Measurements from ENCODE around the gene SLAMF8. TPM values are rescaled to one million over a fixed set of nuclear protein-coding genes. Genes with fewer than 3 reads are reported as not detected.

Gene SLAMF8
- polyA plus RNA-seq, 1 donor from 2014 or later, result not detected

DNA sequence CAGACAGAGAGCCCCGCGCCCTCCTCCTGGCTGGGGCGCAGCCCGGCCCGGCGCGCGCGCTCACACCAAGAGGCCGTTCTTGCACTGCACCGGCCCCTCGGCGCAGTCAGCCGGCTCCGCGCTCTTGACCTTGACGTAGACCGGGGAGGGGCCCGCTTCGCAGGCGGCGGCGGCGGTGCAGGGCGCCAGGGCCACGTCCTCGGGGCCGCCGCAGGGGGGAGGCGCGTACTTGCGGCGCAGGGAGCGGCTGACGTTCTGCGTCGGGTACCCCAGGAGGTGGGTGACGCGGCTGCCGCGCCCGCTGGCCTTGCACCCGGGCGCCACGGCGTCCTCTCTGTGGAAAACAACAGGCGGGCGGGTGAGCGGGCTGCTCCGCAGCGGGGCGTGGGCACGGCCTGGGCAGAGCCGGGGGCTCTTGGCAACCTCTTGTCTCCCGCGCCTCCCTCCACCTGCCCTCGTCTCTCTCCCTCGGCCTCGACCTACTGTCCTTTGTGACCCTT, 28.1 kb downstream of the SLAMF8 start:
- no peak overlapping the region for H3K4me2 ChIP-seq (ENCODE audit: low read length)
- H4K20me1 ChIP-seq (ENCODE audit: insufficient read depth), result no peaks in the 10 kb centered on the region
- no peak overlapping the region for H3K27ac ChIP-seq (ENCODE audit: low read length)
- peak overlapping the region; percentile 71 for H3K4me3 ChIP-seq (ENCODE audit: low read length)
- no peaks in the 10 kb centered on the region for H3F3A ChIP-seq (ENCODE audit: insufficient read depth, low read length, poor library complexity, severe bottlenecking)
- no peaks in the 10 kb centered on the region for H3K9me2 ChIP-seq (ENCODE audit: insufficient read depth, low read length)
- no peak overlapping the region for H2AFZ ChIP-seq (ENCODE audit: low read depth, low read length)
- peak; percentile 28 for TF ChIP-seq POLR2AphosphoS5 (IDR thresholded peaks at IDR 0.05)
- TF ChIP-seq MXI1 (conservative IDR thresholded peaks at IDR 0.05; ENCODE audit: poor library complexity, severe bottlenecking), result peak; percentile 8
- TF ChIP-seq SMC3 (conservative IDR thresholded peaks at IDR 0.05; ENCODE audit: poor library complexity), result no peak
- H3K36me3 ChIP-seq (ENCODE audit: insufficient read depth, low read length), result no peaks in the 10 kb centered on the region
- H3K9me3 ChIP-seq (ENCODE audit: low read length), result no peaks in the 10 kb centered on the region
- peak overlapping the region; percentile 54 for H3K9ac ChIP-seq (ENCODE audit: low read length)
- no peaks in the 10 kb centered on the region for H3K79me2 ChIP-seq (replicated peaks; ENCODE audit: insufficient read depth, low read length)
- peaks cover 62% of the 10 kb centered on the region for H3K27me3 ChIP-seq (ENCODE audit: insufficient read depth, low read depth, low read length)

DNA sequence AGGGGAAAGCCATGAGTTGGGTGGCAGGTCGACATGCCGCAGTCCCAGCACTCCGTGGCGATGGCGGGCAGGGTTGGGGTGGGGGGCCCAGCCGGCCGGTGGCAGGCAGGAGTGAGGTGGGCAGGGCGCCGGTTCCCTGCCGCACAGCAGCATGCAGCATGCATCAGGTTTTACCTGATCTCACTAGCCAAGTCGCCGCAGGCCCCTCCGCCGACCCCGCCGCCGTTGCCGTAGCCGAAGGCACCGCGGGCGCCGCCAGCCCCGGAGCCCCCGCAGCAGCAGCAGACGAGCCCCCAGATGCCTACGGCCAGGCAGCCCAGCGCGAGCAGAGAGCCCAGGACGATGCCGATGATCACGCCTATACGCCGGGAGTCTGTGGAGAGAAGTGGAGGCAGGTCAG, 29.0 kb downstream of the SLAMF8 start:
- Histone ChIP-seq H3F3A (ENCODE audit: insufficient read depth, low read length, poor library complexity, severe bottlenecking) (no peaks in the 10 kb centered on the region), H3K4me3 (ENCODE audit: low read length) (no peak overlapping the region), H4K20me1 (ENCODE audit: insufficient read depth) (no peaks in the 10 kb centered on the region), H3K79me2 (replicated peaks; ENCODE audit: insufficient read depth, low read length) (no peaks in the 10 kb centered on the region), H2AFZ (ENCODE audit: low read depth, low read length) (no peak overlapping the region), H3K4me2 (ENCODE audit: low read length) (no peak overlapping the region), H3K27ac (ENCODE audit: low read length) (no peak overlapping the region), H3K36me3 (ENCODE audit: insufficient read depth, low read length) (no peaks in the 10 kb centered on the region), H3K9ac (ENCODE audit: low read length) (no peak overlapping the region), H3K9me2 (ENCODE audit: insufficient read depth, low read length) (no peaks in the 10 kb centered on the region), H3K27me3 (ENCODE audit: insufficient read depth, low read depth, low read length) (peaks cover 52% of the 10 kb centered on the region), H3K9me3 (ENCODE audit: low read length) (no peaks in the 10 kb centered on the region)
- no peak for TF ChIP-seq SMC3 (conservative IDR thresholded peaks at IDR 0.05; ENCODE audit: poor library complexity)
- TF ChIP-seq, protein P1, sequence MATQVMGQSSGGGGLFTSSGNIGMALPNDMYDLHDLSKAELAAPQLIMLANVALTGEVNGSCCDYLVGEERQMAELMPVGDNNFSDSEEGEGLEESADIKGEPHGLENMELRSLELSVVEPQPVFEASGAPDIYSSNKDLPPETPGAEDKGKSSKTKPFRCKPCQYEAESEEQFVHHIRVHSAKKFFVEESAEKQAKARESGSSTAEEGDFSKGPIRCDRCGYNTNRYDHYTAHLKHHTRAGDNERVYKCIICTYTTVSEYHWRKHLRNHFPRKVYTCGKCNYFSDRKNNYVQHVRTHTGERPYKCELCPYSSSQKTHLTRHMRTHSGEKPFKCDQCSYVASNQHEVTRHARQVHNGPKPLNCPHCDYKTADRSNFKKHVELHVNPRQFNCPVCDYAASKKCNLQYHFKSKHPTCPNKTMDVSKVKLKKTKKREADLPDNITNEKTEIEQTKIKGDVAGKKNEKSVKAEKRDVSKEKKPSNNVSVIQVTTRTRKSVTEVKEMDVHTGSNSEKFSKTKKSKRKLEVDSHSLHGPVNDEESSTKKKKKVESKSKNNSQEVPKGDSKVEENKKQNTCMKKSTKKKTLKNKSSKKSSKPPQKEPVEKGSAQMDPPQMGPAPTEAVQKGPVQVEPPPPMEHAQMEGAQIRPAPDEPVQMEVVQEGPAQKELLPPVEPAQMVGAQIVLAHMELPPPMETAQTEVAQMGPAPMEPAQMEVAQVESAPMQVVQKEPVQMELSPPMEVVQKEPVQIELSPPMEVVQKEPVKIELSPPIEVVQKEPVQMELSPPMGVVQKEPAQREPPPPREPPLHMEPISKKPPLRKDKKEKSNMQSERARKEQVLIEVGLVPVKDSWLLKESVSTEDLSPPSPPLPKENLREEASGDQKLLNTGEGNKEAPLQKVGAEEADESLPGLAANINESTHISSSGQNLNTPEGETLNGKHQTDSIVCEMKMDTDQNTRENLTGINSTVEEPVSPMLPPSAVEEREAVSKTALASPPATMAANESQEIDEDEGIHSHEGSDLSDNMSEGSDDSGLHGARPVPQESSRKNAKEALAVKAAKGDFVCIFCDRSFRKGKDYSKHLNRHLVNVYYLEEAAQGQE (IDR thresholded peaks at IDR 0.05; ENCODE audit: borderline replicate concordance), result no peak
- TF ChIP-seq, protein P2, sequence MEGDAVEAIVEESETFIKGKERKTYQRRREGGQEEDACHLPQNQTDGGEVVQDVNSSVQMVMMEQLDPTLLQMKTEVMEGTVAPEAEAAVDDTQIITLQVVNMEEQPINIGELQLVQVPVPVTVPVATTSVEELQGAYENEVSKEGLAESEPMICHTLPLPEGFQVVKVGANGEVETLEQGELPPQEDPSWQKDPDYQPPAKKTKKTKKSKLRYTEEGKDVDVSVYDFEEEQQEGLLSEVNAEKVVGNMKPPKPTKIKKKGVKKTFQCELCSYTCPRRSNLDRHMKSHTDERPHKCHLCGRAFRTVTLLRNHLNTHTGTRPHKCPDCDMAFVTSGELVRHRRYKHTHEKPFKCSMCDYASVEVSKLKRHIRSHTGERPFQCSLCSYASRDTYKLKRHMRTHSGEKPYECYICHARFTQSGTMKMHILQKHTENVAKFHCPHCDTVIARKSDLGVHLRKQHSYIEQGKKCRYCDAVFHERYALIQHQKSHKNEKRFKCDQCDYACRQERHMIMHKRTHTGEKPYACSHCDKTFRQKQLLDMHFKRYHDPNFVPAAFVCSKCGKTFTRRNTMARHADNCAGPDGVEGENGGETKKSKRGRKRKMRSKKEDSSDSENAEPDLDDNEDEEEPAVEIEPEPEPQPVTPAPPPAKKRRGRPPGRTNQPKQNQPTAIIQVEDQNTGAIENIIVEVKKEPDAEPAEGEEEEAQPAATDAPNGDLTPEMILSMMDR (IDR thresholded peaks at IDR 0.05; ENCODE audit: poor library complexity, severe bottlenecking), result no peak
- TF ChIP-seq TAF1 (IDR thresholded peaks at IDR 0.05; ENCODE audit: low read depth), result no peak
- no peak for TF ChIP-seq MXI1 (conservative IDR thresholded peaks at IDR 0.05; ENCODE audit: poor library complexity, severe bottlenecking)

DNA sequence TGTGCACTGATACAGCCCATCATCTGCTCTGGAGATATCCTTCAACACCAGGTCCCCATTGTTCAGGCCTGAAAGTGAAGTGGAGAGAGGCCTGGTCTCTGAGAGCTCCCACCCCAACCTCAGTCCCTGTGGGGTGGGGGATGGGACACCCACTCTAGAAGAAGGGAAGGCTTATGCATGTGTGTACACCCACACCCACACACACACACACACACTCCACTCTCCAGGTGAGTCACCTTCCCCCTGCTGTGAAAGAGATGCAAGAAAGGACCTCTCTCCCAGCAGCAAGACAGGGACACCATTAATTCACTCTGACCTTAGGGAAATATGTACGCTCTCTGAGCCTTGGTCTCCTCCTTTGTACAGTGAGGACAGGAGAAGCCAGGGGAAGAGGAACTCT, 29.9 kb downstream of the SLAMF8 start:
- Histone ChIP-seq H3K79me2 (replicated peaks; ENCODE audit: insufficient read depth, low read length) (no peaks in the 10 kb centered on the region), H3K9ac (ENCODE audit: low read length) (no peak overlapping the region), H4K20me1 (ENCODE audit: insufficient read depth) (no peaks in the 10 kb centered on the region), H2AFZ (ENCODE audit: low read depth, low read length) (no peak overlapping the region), H3K9me3 (ENCODE audit: low read length) (no peaks in the 10 kb centered on the region), H3F3A (ENCODE audit: insufficient read depth, low read length, poor library complexity, severe bottlenecking) (no peaks in the 10 kb centered on the region), H3K4me3 (ENCODE audit: low read length) (no peak overlapping the region), H3K4me2 (ENCODE audit: low read length) (no peak overlapping the region), H3K36me3 (ENCODE audit: insufficient read depth, low read length) (no peaks in the 10 kb centered on the region), H3K9me2 (ENCODE audit: insufficient read depth, low read length) (no peaks in the 10 kb centered on the region), H3K27me3 (ENCODE audit: insufficient read depth, low read depth, low read length) (peaks cover 51% of the 10 kb centered on the region), H3K27ac (ENCODE audit: low read length) (no peak overlapping the region)
- TF ChIP-seq POLR2AphosphoS5 (IDR thresholded peaks at IDR 0.05) (no peak), SMC3 (conservative IDR thresholded peaks at IDR 0.05; ENCODE audit: poor library complexity) (no peak), EZH2 (IDR thresholded peaks at IDR 0.05; ENCODE audit: borderline replicate concordance, insufficient read depth, low read length, poor library complexity, severe bottlenecking) (no peak), RAD21 (conservative IDR thresholded peaks at IDR 0.05) (no peak), MXI1 (conservative IDR thresholded peaks at IDR 0.05; ENCODE audit: poor library complexity, severe bottlenecking) (no peak), TAF1 (IDR thresholded peaks at IDR 0.05; ENCODE audit: low read depth) (no peak), EP300 (conservative IDR thresholded peaks at IDR 0.05; ENCODE audit: poor library complexity, severe bottlenecking) (no peak)
- TF ChIP-seq, protein P1 (IDR thresholded peaks at IDR 0.05; ENCODE audit: borderline replicate concordance), result no peak
- TF ChIP-seq, protein P2 (IDR thresholded peaks at IDR 0.05; ENCODE audit: poor library complexity, severe bottlenecking), result no peak

Data from neural cell (in vitro differentiated cells).